GM08714 (cell line): Measurements from ENCODE around the gene HERC3.
A peak's percentile ranks its signal among the peaks of the same experiment; 100 is the strongest.

Experiments
- H3K4me3 ChIP-seq: fragments of 200-500 bp; sonication (Bioruptor generic); 2 replicates; pipeline ENCODE4 v1.5.1; 2014; ENCODE audit warnings: mild to moderate bottlenecking, low read length, inconsistent platforms
- ZNF274 ChIP-seq: IDR thresholded peaks from 2 replicates; pipeline ENCODE4 v1.6.1; 2012; ENCODE audit warnings: mild to moderate bottlenecking, low read depth, low read length

The HERC3 gene

DNA sequence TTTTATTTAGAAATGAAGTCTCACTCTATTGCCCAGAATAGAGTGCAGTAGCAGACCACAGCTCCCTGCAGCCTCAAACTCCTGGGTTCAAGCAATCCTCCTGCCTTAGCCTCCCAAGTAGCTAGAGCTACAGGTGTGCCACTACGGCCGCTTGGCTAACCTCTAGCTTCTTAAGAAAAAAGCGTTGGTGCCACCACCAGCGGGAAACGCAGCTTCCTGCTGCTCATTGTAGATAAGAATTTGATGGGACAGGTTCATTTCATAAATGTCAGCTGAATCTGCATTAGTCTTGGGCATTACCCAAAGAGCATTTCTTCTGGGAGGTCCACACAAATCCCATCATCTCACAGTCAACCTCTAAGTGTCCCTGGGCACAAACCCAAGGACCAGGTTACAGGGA is 138.5 kb downstream of the HERC3 start:
- no peak for TF ChIP-seq ZNF274
- H3K4me3 ChIP-seq, result no peak overlapping the region

DNA sequence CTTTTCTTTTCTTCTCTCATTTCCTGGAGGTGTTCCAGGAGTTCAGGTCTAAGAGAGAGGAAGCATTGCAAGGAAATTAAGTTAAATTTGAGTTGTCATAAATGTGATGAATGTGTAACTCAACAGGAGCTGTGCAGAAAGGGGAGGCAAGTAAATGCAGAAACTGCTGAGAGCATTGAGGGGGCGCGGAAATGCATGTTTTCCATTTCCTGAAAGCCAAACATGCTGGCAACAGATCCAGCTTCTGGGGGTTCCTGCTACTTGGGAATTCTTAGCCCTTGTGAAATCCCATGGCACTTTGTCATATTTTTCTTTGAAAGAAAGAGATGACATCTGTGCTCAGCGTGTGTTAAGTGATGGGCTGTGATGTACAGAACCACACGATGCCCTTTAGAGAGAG is 139.1 kb downstream of the HERC3 start:
- TF ChIP-seq ZNF274, result no peak
- H3K4me3 ChIP-seq, result no peak overlapping the region

DNA sequence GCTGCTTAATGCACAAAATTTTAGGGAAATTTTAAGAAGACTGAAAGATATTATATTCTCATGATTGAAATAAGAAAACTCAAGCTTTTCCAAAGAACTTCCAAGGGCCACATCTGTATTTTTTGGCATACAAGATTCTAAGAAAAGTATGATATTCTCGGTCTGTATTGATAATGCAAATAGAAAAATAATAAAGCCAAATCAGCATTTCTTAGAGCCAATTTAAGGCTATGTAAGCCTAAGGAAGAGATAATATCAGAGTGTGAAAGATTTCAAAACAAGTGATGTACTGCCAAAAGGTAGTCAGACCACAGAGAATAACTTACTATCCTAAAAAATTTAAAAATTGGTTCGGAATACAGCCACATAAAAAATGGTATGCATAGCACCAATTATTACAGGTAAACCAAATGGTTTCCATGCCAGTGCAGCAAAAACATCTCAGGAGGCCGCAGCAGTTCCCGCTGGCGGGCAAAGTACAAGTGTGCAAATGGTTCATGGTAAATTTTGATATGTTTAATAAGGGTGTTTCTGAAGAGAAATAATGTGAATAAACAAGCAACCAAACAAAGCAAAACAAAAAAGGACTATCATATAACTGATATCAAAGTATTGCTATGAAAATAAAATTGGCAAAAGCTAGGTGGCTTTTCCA is 140.6 kb downstream of the HERC3 start:
- no peak for TF ChIP-seq ZNF274

GRCh38 chr4:88734403-88734949 is 142.2 kb downstream of the HERC3 start:
- TF ChIP-seq ZNF274, result no peak
- H3K4me3 ChIP-seq, result no peak overlapping the region

More for the DNA sequence above, 140.6 kb downstream of the HERC3 start:
- H3K4me3 ChIP-seq, result no peak overlapping the region

- H3K4me3 ChIP-seq, result no peak overlapping the region
- TF ChIP-seq ZNF274, result no peak
These were observed 143.3 kb downstream of the HERC3 start for GRCh38 chr4:88735564-88735963.

DNA sequence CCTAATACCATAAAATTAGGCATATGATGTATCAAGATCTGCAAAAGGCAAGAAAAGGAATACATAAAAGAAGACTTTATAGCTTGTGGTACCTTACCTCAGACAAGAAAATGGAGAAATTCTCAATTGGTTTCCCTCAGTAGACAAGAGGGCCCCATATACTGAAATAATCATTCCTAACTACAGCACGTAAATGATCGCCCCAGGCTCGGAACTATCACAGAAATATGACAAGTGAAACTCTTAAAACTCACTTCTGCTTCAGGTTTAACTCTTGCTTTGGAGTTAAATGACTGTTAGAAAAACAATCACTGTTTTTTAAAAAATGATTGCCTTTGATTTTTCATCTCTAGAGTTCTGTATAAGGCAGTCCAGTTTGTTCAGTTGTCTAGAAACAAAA is 144.0 kb downstream of the HERC3 start:
- TF ChIP-seq ZNF274, result no peak
- no peak overlapping the region for H3K4me3 ChIP-seq

GRCh38 chr4:88737307-88737941 is 145.1 kb downstream of the HERC3 start:
- peak overlapping the region; percentile 9; the same call in 1 of the 2 replicates for H3K4me3 ChIP-seq
- TF ChIP-seq ZNF274, result no peak

- no peak for TF ChIP-seq ZNF274
- no peak overlapping the region for H3K4me3 ChIP-seq
These were observed 145.9 kb downstream of the HERC3 start for GRCh38 chr4:88738180-88738579.

- no peak overlapping the region for H3K4me3 ChIP-seq
- no peak for TF ChIP-seq ZNF274
These were observed 150.3 kb downstream of the HERC3 start for GRCh38 chr4:88742561-88742960.

DNA sequence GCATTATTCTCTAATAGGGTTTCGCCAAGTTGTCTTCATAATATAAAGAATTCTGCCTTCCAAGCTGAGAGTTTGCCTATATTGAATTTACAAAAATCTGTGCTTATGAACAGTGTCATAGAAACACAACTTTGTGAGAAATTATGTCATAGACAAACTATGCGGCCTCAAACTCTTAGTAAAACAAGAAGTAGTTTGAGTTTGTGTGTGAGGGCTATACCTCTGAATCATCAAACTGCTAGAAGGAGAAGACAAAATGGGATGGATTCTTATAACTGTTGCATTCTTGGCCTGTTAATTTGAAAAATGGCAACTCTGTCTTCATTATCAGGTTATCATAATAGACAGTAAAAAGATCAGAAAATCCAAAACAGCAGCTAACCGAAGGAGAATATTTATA is 151.4 kb downstream of the HERC3 start:
- TF ChIP-seq ZNF274, result no peak
- H3K4me3 ChIP-seq, result no peak overlapping the region

DNA sequence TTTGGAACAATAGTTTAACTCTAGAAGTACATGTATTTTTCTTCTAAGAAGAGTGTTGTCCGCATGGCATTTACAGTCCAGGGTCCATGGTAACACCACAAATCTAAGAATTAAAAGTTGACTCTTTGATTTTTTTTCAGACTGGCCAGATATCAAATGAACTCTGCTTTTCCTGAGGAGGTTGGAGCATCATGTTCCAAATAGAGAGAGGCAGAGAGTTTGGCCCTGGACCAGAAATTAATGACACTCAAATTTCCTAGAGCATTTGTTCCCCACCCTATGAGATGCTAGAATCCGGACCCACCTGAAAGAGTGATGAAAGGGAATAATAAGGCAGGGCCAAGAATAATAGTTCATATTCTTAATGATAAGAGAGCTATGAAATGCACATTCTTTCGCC is 152.3 kb downstream of the HERC3 start:
- TF ChIP-seq ZNF274, result no peak
- H3K4me3 ChIP-seq, result no peak overlapping the region

- TF ChIP-seq ZNF274, result no peak
These were observed 152.9 kb downstream of the HERC3 start for GRCh38 chr4:88745175-88745574.

DNA sequence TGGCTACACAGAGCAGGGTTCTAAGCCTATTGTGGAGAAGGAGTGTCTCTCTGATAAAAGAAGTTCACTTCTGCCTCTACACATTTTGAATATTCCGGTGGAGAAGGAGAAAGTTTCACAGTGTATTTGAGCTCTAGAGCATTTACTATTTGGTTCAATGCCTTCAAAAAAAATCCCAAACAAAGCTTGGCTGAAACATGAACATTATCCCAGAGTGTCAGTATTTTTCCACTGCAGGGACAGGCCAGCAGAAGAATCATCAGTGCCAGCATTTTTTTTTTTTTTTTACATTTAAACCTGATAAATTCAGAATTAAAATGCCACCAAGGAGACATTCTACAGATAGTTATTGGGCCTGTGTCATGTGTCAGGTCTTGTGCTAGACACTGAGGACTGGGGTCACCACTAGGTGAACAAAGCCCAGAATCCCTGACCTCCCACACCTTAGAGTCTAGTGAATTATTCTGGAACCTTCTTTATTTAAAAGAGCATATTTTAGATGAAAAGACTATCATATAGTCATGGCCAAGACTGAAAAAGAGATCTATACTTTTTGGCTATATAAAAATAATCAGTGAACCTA is 153.4 kb downstream of the HERC3 start:
- no peak overlapping the region for H3K4me3 ChIP-seq
- no peak for TF ChIP-seq ZNF274

More at GRCh38 chr4:88745175-88745574, 152.9 kb downstream of the HERC3 start:
- H3K4me3 ChIP-seq, result no peak overlapping the region

- H3K4me3 ChIP-seq, result no peak overlapping the region
- TF ChIP-seq ZNF274, result no peak
These were observed 153.9 kb downstream of the HERC3 start for GRCh38 chr4:88746206-88746605.

GRCh38 chr4:88747351-88747750 is 155.1 kb downstream of the HERC3 start:
- no peak for TF ChIP-seq ZNF274
- H3K4me3 ChIP-seq, result no peak overlapping the region
